ENCODE data around the gene NCOR2. TPM values are rescaled to one million over a fixed set of nuclear protein-coding genes. Genes with fewer than 3 reads are reported as not detected.

The NCOR2 gene
- total and polyA plus RNA-seq, 9 donors: 18.2 to 376 (median 265) TPM

- Histone ChIP-seq H3K36me3 (no peaks in the 10 kb centered on the region), H3K27me3 (no peaks in the 10 kb centered on the region), H3K4me1 (ENCODE audit: insufficient read depth) (peaks cover 31% of the 10 kb centered on the region), H3K4me3 (no peak overlapping the region), H3K9me3 (no peaks in the 10 kb centered on the region), H3K27ac (peak overlapping the region; percentile 41 to 99)
- intact Hi-C loops (cut with DNase I): no loop called here
- TF ChIP-seq EP300 (IDR thresholded peaks at IDR 0.05) (no peak), CTCF (IDR thresholded peaks at IDR 0.05) (no peak), POLR2A (IDR thresholded peaks at IDR 0.05) (no peak)
- peak in 1 of 5 donors; percentile 44 for DNase-seq
- WGBS, 3 donors: 29 to 44% (median 33%) methylated on average over 10 of the region's 10 CpGs
Observed at GRCh38 chr12:124520907-124521306, 46.5 kb downstream of the NCOR2 start.

- DNase-seq: peak in 2 of 5 donors; percentile 61 to 65
- Histone ChIP-seq H3K4me3 (no peak overlapping the region), H3K4me1 (ENCODE audit: insufficient read depth) (peaks cover 32% of the 10 kb centered on the region), H3K36me3 (no peaks in the 10 kb centered on the region), H3K27me3 (no peaks in the 10 kb centered on the region), H3K27ac (peak overlapping the region; percentile 72 to 99), H3K9me3 (no peaks in the 10 kb centered on the region)
- intact Hi-C loops (cut with DNase I): no loop called here
- no peak for TF ChIP-seq EP300 (IDR thresholded peaks at IDR 0.05)
- no peak for TF ChIP-seq POLR2A (IDR thresholded peaks at IDR 0.05)
- TF ChIP-seq CTCF (IDR thresholded peaks at IDR 0.05): no peak
- WGBS, 3 donors: 28 to 33% (median 33%) methylated on average over 14 of the region's 14 CpGs
Observed at GRCh38 chr12:124520265-124520701, 47.1 kb downstream of the NCOR2 start.

- Histone ChIP-seq H3K27ac (peak overlapping the region; percentile 72 to 99), H3K4me1 (ENCODE audit: insufficient read depth) (peaks cover 33% of the 10 kb centered on the region), H3K36me3 (no peaks in the 10 kb centered on the region), H3K4me3 (no peak overlapping the region), H3K27me3 (no peaks in the 10 kb centered on the region), H3K9me3 (no peaks in the 10 kb centered on the region)
- no peak for TF ChIP-seq POLR2A (IDR thresholded peaks at IDR 0.05)
- no peak for TF ChIP-seq EP300 (IDR thresholded peaks at IDR 0.05)
- no peak for TF ChIP-seq CTCF (IDR thresholded peaks at IDR 0.05)
- DNase-seq: peak in 1 of 5 donors; percentile 62
- intact Hi-C loops (cut with DNase I): loop anchor here in 2 of 4 donors (5.0 to 10.0 kb wide), 2 partner anchors 33 to 45 kb away; partner anchors contain the start of gene NCOR2 (in 1 of the 2)
- WGBS, 3 donors: 32 to 44% (median 43%) methylated on average over 10 of the region's 10 CpGs
Observed at GRCh38 chr12:124519746-124520145, 47.7 kb downstream of the NCOR2 start.

GRCh38 chr12:124518051-124518932 is 49.1 kb downstream of the NCOR2 start:
- Histone ChIP-seq H3K27me3 (no peaks in the 10 kb centered on the region), H3K27ac (peak overlapping the region; percentile 78 to 99), H3K9me3 (no peaks in the 10 kb centered on the region), H3K36me3 (no peaks in the 10 kb centered on the region), H3K4me3 (peak overlapping the region; percentile 34), H3K4me1 (ENCODE audit: insufficient read depth) (peaks cover 38% of the 10 kb centered on the region)
- WGBS, 3 donors: 1 to 2% (median 1%) methylated on average over 39 to 51 of the region's 51 CpGs
- TF ChIP-seq EP300 (IDR thresholded peaks at IDR 0.05): no peak
- TF ChIP-seq POLR2A (IDR thresholded peaks at IDR 0.05): peak; percentile 39
- TF ChIP-seq CTCF (IDR thresholded peaks at IDR 0.05): no peak
- intact Hi-C loops (cut with DNase I): loop anchor here in 2 of 4 donors (5.0 to 10.0 kb wide), 2 partner anchors 34 to 47 kb away; partner anchors contain the start of gene NCOR2 (in 1 of the 2)
- peak; percentile 99 to 100 (median 100) for DNase-seq

All from ovary (tissue), 9 donors.